GM21825 (cell line): Measurements from ENCODE around the gene GNG7.
"Not testable (repeated sequence)": the region's sequence is repeated elsewhere in the genome, so short reads cannot be mapped to it uniquely, and the experiment has no call there.

ENCODE experiments used
- ATAC-seq: cut with Tn5 transposase; IDR thresholded peaks from one replicate; pipeline ENCODE4 v1.9.1; 2021; ENCODE audit warnings: mild to moderate bottlenecking, moderate library complexity; ENCODE audit not compliant: unreplicated experiment

Gene GNG7

GRCh38 chr19:2678044-2678671, 24.3 kb downstream of the GNG7 start:
- ATAC-seq, result peak; percentile 40

GRCh38 chr19:2676823-2677222, 25.7 kb downstream of the GNG7 start:
- no peak for ATAC-seq

- ATAC-seq, result no peak
Observed at GRCh38 chr19:2675892-2676291, 26.6 kb downstream of the GNG7 start.

DNA sequence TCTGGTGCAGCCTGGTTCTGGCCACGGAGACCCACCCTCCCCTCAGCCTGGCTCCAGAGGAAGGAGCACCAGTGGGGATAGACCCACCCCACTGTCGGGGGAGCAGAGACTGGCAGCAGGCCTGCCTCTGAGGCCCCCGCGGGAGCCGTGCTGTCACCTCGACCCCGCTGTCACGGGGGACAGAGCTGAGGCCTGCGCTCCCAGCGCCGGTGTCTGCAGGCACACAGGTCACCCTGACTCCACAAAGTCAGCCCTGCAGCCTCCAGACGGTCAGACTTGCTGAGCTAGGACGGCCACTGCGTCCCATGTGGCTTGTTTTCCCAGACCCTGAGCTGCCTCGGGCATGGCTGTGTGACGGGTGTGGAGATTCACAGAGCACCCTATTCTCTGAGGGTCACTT, 32.3 kb downstream of the GNG7 start:
- ATAC-seq, result no peak

DNA sequence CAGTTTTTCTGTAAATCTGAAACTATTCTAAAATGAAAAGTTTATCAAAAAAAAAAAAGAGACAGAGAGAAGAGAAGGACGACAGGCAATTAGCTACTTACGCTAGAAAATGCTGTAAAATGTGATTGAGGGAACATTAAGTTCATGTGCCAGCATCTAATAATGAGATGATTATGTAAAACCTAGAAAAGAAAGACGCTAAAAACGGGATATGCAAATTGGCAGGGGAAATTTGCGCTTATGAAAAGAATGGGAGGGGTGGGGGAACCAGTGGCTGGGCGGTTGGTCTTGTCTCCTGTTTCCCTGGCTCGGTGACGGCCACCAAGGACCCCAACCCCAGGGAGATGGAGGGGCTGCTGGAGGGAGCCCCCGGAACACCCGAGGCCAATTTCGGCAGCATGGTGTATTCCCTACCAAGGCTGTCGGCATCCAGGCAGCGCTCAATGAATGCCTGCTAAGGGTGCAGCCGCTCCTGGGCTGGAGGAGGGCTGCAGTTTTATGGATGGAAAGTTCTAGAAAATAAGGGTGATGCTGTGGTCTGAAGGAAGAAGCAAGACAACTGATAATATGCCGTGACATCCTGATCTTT, 34.2 kb downstream of the GNG7 start:
- no peak for ATAC-seq

DNA sequence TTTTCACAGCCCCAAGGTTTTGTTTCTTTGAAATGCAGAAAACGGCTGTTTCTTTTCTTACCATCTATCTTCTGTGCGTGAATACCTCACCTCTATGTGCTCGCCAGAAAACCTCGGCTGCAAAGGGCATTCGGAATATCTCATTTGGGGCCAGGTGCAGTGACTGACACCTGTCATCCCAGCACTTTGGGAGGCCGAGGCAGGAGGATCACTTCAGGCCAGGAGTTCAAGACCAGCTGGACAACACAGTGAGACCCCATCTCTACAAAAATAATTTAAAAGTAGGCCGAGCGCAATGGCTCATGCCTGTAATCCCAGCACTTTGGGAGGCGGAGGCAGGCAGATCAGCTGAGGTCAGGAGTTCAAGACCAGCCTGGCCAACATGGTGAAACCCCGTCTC, 35.1 kb downstream of the GNG7 start:
- not testable (repeated sequence) for ATAC-seq

GRCh38 chr19:2666344-2666994, 36.0 kb downstream of the GNG7 start:
- ATAC-seq, result no peak

DNA sequence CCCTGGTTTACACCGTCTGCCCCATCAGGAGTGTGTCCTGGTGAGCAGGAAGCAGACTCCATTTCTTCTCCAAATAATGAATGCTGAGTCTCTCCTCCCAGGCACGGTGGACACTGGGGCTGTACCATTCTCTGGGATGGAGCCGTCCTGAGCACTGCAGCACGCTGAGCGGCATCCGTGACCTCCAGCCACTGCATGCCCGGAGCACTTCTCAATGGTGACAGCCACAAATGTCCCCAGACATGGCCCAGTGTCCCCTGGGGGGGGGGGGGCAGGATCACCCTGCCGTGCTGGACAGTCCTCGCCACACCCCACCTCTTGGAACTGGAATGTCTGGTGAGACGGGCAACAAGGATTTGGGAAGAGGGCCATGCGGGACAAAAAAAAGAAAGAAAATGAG, 37.4 kb downstream of the GNG7 start:
- ATAC-seq, result no peak

- ATAC-seq, result no peak
Observed at GRCh38 chr19:2663920-2664571, 38.4 kb downstream of the GNG7 start.

DNA sequence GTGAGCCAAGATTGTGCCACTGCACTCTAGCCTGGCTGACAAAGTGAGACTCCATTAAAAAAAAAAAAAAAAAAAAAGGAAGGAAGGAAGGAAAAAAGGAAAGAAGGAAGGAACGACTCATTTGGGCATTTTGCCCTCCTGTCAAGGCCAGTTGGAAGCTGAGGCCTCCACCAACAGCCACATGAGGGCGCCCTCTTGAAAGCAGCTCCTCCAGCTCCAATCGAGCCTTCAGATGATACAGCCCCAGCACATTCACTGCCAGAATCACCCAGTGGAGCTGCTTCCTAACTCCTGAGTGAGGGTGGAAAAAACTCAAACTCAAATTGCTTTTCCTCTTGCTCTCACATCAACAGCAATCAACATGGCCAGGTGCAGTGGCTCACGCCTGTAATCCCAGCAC, 40.9 kb downstream of the GNG7 start:
- ATAC-seq, result no peak

- no peak for ATAC-seq
Observed at GRCh38 chr19:2659856-2660432, 42.5 kb downstream of the GNG7 start.

DNA sequence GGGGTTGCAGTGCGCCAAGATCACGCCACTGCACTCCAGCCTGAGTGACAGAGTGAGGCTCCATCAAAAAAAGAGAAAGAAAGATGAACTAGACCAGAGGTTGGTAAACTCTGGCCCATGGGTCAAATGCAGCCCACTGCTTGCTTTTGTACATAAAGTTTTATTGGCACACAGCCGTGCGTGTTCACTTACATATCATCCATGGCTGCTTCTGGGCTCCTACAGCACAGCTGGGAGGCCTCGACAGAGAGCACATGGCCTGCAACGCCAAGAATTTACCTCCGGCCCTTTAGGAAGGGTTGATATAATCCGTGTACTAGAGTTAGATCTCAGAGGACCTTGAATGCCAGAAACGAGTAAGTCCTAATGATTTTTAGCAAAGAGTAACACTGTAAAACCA, 46.0 kb downstream of the GNG7 start:
- ATAC-seq, result no peak

DNA sequence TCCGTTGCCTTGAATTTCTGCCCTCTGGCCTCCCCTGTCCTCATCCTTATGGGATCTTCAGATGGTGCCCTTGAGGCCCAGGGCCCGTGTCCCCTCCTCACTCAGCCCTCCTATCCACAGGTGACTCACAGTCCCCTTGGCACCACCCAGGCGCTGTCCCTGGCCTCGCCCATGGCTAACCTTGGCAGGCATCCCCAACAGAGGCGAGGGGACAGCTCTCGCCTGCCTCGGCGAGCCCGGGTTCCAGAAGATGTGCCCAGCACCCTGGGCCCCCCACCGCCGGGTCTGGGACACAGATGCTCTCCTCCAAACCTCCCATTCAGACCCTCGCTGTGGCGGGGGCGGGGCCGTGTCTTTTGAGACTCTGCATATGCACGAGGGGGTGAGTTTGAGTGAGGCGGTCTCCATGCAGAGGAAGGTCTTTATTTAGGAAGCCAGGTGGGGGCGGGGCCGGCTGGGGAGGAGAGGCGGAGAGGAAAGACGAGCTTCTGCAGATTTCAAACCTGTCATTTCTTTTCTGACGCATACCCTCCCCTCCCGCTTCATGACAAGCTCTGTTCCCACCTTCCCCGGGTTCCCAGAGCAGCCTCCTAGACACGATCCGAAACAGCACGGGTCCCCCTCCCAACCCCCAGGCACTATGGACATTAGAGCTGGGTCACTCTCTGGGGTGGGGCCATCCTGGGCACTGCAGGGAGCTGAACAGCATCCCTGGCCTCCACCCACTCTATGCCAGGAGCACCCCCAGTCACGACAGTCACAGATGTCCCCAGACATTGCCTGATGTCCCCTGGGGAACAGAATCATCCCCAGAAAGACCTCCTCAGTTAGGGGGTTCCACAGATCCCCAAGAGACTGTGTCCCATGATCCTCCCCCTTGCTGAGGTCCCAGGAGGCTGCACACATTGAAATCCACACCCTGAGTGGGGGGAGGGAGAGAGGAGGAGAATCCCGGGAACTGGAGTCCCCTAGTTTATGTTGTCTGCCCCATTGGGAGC, 48.5 kb downstream of the GNG7 start:
- no peak for ATAC-seq

DNA sequence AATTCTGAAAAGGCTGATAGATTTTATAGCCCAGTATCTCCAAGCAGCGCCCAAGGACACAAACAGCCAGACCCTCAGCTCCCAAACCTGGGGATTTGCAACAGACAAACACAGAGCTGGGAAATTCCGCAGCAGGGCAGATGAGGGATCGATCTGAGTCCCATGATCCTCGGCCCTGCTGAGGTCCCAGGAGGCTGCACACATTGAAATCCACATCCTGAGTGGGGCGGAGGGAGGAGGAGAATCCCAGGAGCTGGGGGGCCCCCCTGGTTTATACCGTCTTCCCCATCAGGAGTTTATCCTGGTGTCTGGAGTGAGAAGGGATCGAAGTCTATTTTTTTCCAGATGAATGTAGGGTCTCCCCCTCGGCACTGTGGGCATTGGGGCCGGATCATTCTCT, 49.3 kb downstream of the GNG7 start:
- ATAC-seq, result no peak

- no peak for ATAC-seq
Observed at GRCh38 chr19:2652504-2653099, 49.9 kb downstream of the GNG7 start.

- not testable (repeated sequence) for ATAC-seq
Observed at GRCh38 chr19:2651002-2651733, 51.3 kb downstream of the GNG7 start.

DNA sequence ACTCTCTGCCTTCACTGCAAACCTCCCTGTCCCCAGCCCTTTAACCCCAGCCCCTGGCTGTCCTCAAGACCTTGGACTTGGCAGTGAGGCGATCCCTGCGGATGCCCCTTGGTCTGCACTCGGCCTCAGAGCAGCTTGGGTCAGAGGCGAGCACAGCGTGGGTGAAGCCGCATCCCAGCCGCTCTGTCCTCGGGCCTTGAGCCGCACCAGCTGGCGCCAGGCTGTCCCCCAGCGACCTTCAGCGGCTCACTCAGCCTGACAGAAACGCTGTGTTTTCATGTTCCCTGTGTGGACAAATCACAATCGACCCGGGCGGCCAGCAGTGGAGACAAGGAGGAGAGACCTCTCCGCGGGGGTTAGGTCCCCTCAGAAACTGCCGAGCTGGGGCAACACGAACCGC, 52.0 kb downstream of the GNG7 start:
- ATAC-seq, result no peak

DNA sequence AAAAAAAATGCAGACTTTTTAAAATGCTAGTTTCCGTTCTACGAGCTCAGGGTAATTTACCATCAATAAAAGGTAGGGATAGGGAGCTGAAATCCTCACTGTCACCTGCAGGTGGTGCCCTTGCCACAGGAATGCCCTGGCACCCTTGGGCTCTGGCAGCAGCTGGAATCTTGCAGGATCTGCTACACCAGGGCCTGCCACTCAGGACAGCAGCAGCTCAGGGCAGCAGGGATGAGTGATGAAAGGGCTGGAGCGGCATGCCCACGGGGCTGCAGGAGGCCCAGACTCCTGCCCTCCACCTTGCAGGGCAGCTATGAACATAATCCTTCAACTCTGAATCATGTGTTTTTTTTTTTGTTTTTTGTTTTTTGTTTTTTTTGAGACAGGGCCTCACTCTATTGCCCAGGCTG, 54.0 kb downstream of the GNG7 start:
- ATAC-seq, result no peak

- no peak for ATAC-seq
Observed at GRCh38 chr19:2648099-2648498, 54.4 kb downstream of the GNG7 start.
